Osteoblast (primary cell): ENCODE data around the gene BIRC5. TPM values are rescaled to one million over a fixed set of nuclear protein-coding genes. Genes with fewer than 3 reads are reported as not detected.

Experiments used
- DNase-seq: peaks from one replicate; pipeline ENCODE4 v3.0.0; 2011; ENCODE audit warnings: low spot score, mixed read lengths; ENCODE audit not compliant: insufficient read length; ENCODE audit errors: missing footprints
- H2AFZ ChIP-seq: 2 replicates; pipeline ENCODE4 v1.6.0; 2011; ENCODE audit warnings: mild to moderate bottlenecking, low read length
- H3K27ac ChIP-seq: 2 replicates; pipeline ENCODE4 v1.5.1; 2011; ENCODE audit warnings: mild to moderate bottlenecking, low read depth, low read length, moderate library complexity
- H3K27me3 ChIP-seq: 2 replicates; pipeline ENCODE4 v1.6.0; 2012; ENCODE audit warnings: mild to moderate bottlenecking, control low read depth, inconsistent platforms, low read length, moderate library complexity; ENCODE audit not compliant: insufficient read depth
- H3K36me3 ChIP-seq: 2 replicates; pipeline ENCODE4 v1.5.1; 2011; ENCODE audit warnings: mild to moderate bottlenecking, low read length, control low read depth, moderate library complexity; ENCODE audit not compliant: insufficient read depth
- H3K4me1 ChIP-seq: 2 replicates; pipeline ENCODE4 v1.5.1; 2011; ENCODE audit warnings: mild to moderate bottlenecking, low read length, control low read depth, moderate library complexity; ENCODE audit not compliant: insufficient read depth
- H3K4me2 ChIP-seq: 2 replicates; pipeline ENCODE4 v1.6.0; 2011; ENCODE audit warnings: mild to moderate bottlenecking, low read length; ENCODE audit not compliant: insufficient read depth
- H3K4me3 ChIP-seq: fragments of 200-600 bp; sonication (generic); 3 replicates; pipeline ENCODE4 v1.5.1; 2012; ENCODE audit warnings: mild to moderate bottlenecking, low read length, inconsistent platforms; ENCODE audit not compliant: insufficient read depth
- H3K79me2 ChIP-seq: 2 replicates; pipeline ENCODE4 v1.6.0; 2012; ENCODE audit warnings: mild to moderate bottlenecking, low read length, control low read depth, inconsistent platforms; ENCODE audit not compliant: insufficient read depth
- H3K9me3 ChIP-seq: 2 replicates; pipeline ENCODE4 v1.5.1; 2011; ENCODE audit warnings: low read depth, low read length, control low read depth
- H4K20me1 ChIP-seq: 2 replicates; pipeline ENCODE4 v1.6.0; 2012; ENCODE audit warnings: mild to moderate bottlenecking, low read length, control low read depth; ENCODE audit not compliant: insufficient read depth
- CTCF ChIP-seq: IDR thresholded peaks from 2 replicates; pipeline ENCODE4 v1.5.1; 2011; ENCODE audit warnings: mild to moderate bottlenecking, low read depth, low read length, moderate library complexity; ENCODE audit errors: extremely low read depth
- total RNA-seq: library from RNA; depleted of rRNA; stranded (reverse); fragments of >200 nt; gene quantifications from 2 replicates; pipeline ENCODE4 v1.2.3, GENCODE V29; 2012

Gene BIRC5
- total RNA-seq, 1 donor, result 8.0 TPM

DNA sequence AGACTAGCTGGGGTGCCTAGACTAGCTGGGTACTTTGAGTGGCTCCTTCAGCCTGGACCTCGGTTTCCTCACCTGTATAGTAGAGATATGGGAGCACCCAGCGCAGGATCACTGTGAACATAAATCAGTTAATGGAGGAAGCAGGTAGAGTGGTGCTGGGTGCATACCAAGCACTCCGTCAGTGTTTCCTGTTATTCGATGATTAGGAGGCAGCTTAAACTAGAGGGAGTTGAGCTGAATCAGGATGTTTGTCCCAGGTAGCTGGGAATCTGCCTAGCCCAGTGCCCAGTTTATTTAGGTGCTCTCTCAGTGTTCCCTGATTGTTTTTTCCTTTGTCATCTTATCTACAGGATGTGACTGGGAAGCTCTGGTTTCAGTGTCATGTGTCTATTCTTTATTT, 9.0 kb downstream of the BIRC5 start:
- Histone ChIP-seq H3K9me3 (no peaks in the 10 kb centered on the region), H3K27me3 (no peaks in the 10 kb centered on the region), H3K79me2 (peaks cover 15% of the 10 kb centered on the region), H3K4me1 (no peaks in the 10 kb centered on the region), H3K27ac (no peak overlapping the region), H2AFZ (no peak overlapping the region), H3K4me3 (no peak overlapping the region), H3K4me2 (no peak overlapping the region), H4K20me1 (no peaks in the 10 kb centered on the region), H3K36me3 (peaks cover 33% of the 10 kb centered on the region)
- DNase-seq, result no peak
- TF ChIP-seq CTCF, result no peak

DNA sequence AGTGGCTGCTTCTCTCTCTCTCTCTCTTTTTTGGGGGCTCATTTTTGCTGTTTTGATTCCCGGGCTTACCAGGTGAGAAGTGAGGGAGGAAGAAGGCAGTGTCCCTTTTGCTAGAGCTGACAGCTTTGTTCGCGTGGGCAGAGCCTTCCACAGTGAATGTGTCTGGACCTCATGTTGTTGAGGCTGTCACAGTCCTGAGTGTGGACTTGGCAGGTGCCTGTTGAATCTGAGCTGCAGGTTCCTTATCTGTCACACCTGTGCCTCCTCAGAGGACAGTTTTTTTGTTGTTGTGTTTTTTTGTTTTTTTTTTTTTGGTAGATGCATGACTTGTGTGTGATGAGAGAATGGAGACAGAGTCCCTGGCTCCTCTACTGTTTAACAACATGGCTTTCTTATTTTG, 9.7 kb downstream of the BIRC5 start:
- Histone ChIP-seq H3K27me3 (no peaks in the 10 kb centered on the region), H3K4me3 (no peak overlapping the region), H4K20me1 (no peaks in the 10 kb centered on the region), H3K9me3 (no peaks in the 10 kb centered on the region), H3K4me1 (no peaks in the 10 kb centered on the region), H2AFZ (peak overlapping the region; percentile 22), H3K36me3 (peaks cover 33% of the 10 kb centered on the region), H3K27ac (no peak overlapping the region), H3K4me2 (no peak overlapping the region), H3K79me2 (peaks cover 14% of the 10 kb centered on the region)
- no peak for TF ChIP-seq CTCF
- DNase-seq, result peak; percentile 41

- H3K4me3 ChIP-seq, result peak overlapping the region; percentile 19
- H3K9me3 ChIP-seq, result no peaks in the 10 kb centered on the region
- DNase-seq, result peak; percentile 70
- H3K79me2 ChIP-seq, result peaks cover 7% of the 10 kb centered on the region
- peaks cover 31% of the 10 kb centered on the region for H3K36me3 ChIP-seq
- H4K20me1 ChIP-seq, result no peaks in the 10 kb centered on the region
- no peak overlapping the region for H3K4me2 ChIP-seq
- TF ChIP-seq CTCF, result no peak
- no peaks in the 10 kb centered on the region for H3K27me3 ChIP-seq
- no peaks in the 10 kb centered on the region for H3K4me1 ChIP-seq
- no peak overlapping the region for H3K27ac ChIP-seq
- peak overlapping the region; percentile 91 for H2AFZ ChIP-seq
Observed at GRCh38 chr17:78224231-78225087, 10.4 kb downstream of the BIRC5 start.

GRCh38 chr17:78225088-78225865, 11.2 kb downstream of the BIRC5 start:
- H3K9me3 ChIP-seq, result no peaks in the 10 kb centered on the region
- no peak overlapping the region for H3K4me2 ChIP-seq
- no peaks in the 10 kb centered on the region for H4K20me1 ChIP-seq
- H3K27ac ChIP-seq, result no peak overlapping the region
- no peak for TF ChIP-seq CTCF
- peak overlapping the region; percentile 91 for H2AFZ ChIP-seq
- no peaks in the 10 kb centered on the region for H3K4me1 ChIP-seq
- DNase-seq, result peak; percentile 50
- H3K36me3 ChIP-seq, result peaks cover 27% of the 10 kb centered on the region
- peaks cover 3% of the 10 kb centered on the region for H3K79me2 ChIP-seq
- no peak overlapping the region for H3K4me3 ChIP-seq
- peaks cover 2% of the 10 kb centered on the region for H3K27me3 ChIP-seq
